ENCODE measurements around the gene SLC39A13. TPM values are rescaled to one million over a fixed set of nuclear protein-coding genes. Genes with fewer than 3 reads are reported as not detected.

SLC39A13 gene
- polyA plus RNA-seq, 3 donors: 4.8 to 27.4 (median 5.9) TPM

GRCh38 chr11:47372422-47372821 is 36.0 kb upstream of the SLC39A13 start:
- H3K9me3 Mint-ChIP-seq: no peaks in the 10 kb centered on the region
- no peak overlapping the region for H2AFZ ChIP-seq (ENCODE audit: insufficient read depth, low read depth, low read length, poor library complexity, severe bottlenecking)
- H4K20me1 ChIP-seq (ENCODE audit: insufficient read depth, low read length): peaks cover 93% of the 10 kb centered on the region
- H3K79me2 ChIP-seq (ENCODE audit: insufficient read depth, low read length): peaks cover 100% of the 10 kb centered on the region
- TF ChIP-seq CTCF (IDR thresholded peaks at IDR 0.05): no peak
- no peak for DNase-seq
- H3K9ac ChIP-seq (ENCODE audit: insufficient read depth, low read length, poor library complexity, severe bottlenecking): no peak overlapping the region
- no peaks in the 10 kb centered on the region for H3K9me3 ChIP-seq (replicated peaks in 1 of 2; ENCODE audit: control insufficient read depth in 1 of 2, insufficient read depth in 1 of 2, low read length in 2 of 2)
- peak overlapping the region in 1 of 2 donors; percentile 66 for H3K27ac ChIP-seq (ENCODE audit: low read depth in 1 of 2, low read length in 2 of 2)
- peaks cover 50 to 69% of the 10 kb centered on the region in 2 donors for H3K4me1 ChIP-seq (ENCODE audit: control insufficient read depth in 1 of 2, insufficient read depth in 2 of 2, low read length in 2 of 2)
- H3K4me3 ChIP-seq (replicated peaks in 1 of 3; ENCODE audit: low read depth in 2 of 3, low read length in 3 of 3): no peak overlapping the region
- peaks cover 0 to 4% (median 2%) of the 10 kb centered on the region in 3 donors for H3K27me3 Mint-ChIP-seq (ENCODE audit: low read depth in 3 of 3)
- intact Hi-C loops (cut with micrococcal nuclease): no loop called here
- H3K27me3 ChIP-seq (ENCODE audit: control insufficient read depth in 2 of 2, insufficient read depth in 2 of 2, low read length in 2 of 2): no peaks in the 10 kb centered on the region
- peak overlapping the region; percentile 8 for H3K4me2 ChIP-seq (replicated peaks; ENCODE audit: extremely low read depth, low read length, poor library complexity, severe bottlenecking)
- no peak overlapping the region for H3K4me3 Mint-ChIP-seq
- peaks cover 69 to 97% of the 10 kb centered on the region in 2 donors for H3K36me3 Mint-ChIP-seq
- peaks cover 75 to 94% of the 10 kb centered on the region in 2 donors for H3K36me3 ChIP-seq (replicated peaks in 1 of 2; ENCODE audit: control insufficient read depth in 1 of 2, insufficient read depth in 2 of 2, low read length in 2 of 2)
- 85% methylated on average over 2 of the region's 7 CpGs for WGBS (ENCODE audit: insufficient coverage)
- peaks cover 70% of the 10 kb centered on the region for H3K4me1 Mint-ChIP-seq
- peak overlapping the region in 6 of 7 donors; percentile 40 to 87 (median 71) for H3K27ac Mint-ChIP-seq

- intact Hi-C loops (cut with micrococcal nuclease): loop anchor here (1.0 kb wide), 1 partner anchor 34 kb away; the partner anchor contains the start of gene SLC39A13 (in 2 of the 2)
Observed at GRCh38 chr11:47373876-47374719, 34.3 kb upstream of the SLC39A13 start.

More at GRCh38 chr11:47373876-47374719, 34.3 kb upstream of the SLC39A13 start:
- Histone ChIP-seq H3K27ac (ENCODE audit: low read depth in 1 of 2, low read length in 2 of 2) (peak overlapping the region; percentile 96 to 97), H3K4me1 (ENCODE audit: control insufficient read depth in 1 of 2, insufficient read depth in 2 of 2, low read length in 2 of 2) (peaks cover 58 to 72% of the 10 kb centered on the region in 2 donors), H3K9me3 (replicated peaks in 1 of 2; ENCODE audit: control insufficient read depth in 1 of 2, insufficient read depth in 1 of 2, low read length in 2 of 2) (no peaks in the 10 kb centered on the region), H3K4me2 (replicated peaks; ENCODE audit: extremely low read depth, low read length, poor library complexity, severe bottlenecking) (peak overlapping the region; percentile 97), H3K4me3 (replicated peaks in 1 of 3; ENCODE audit: low read depth in 2 of 3, low read length in 3 of 3) (peak overlapping the region; percentile 84 to 99 (median 97)), H3K27me3 (ENCODE audit: control insufficient read depth in 2 of 2, insufficient read depth in 2 of 2, low read length in 2 of 2) (no peaks in the 10 kb centered on the region), H3K36me3 (replicated peaks in 1 of 2; ENCODE audit: control insufficient read depth in 1 of 2, insufficient read depth in 2 of 2, low read length in 2 of 2) (peaks cover 62 to 82% of the 10 kb centered on the region in 2 donors), H3K79me2 (ENCODE audit: insufficient read depth, low read length) (peaks cover 100% of the 10 kb centered on the region), H2AFZ (ENCODE audit: insufficient read depth, low read depth, low read length, poor library complexity, severe bottlenecking) (no peak overlapping the region), H3K9ac (ENCODE audit: insufficient read depth, low read length, poor library complexity, severe bottlenecking) (peak overlapping the region; percentile 99), H4K20me1 (ENCODE audit: insufficient read depth, low read length) (peaks cover 77% of the 10 kb centered on the region)
- DNase-seq: peak; percentile 71 to 85 (median 77)
- Mint-ChIP-seq H3K4me1 (peaks cover 60% of the 10 kb centered on the region), H3K9me3 (peaks cover 0 to 5% (median 0%) of the 10 kb centered on the region in 7 donors), H3K36me3 (peaks cover 60 to 84% of the 10 kb centered on the region in 2 donors), H3K27ac (peak overlapping the region in 1 of 7 donors; percentile 89), H3K27me3 (ENCODE audit: low read depth in 3 of 3) (peaks cover 0 to 4% (median 2%) of the 10 kb centered on the region in 3 donors), H3K4me3 (peak overlapping the region; percentile 98 to 99)
- peak; percentile 94 for TF ChIP-seq CTCF (IDR thresholded peaks at IDR 0.05)
- WGBS (ENCODE audit: insufficient coverage): 58% methylated on average over 10 of the region's 19 CpGs
